ENCODE results near the gene FAM234A.

DNA sequence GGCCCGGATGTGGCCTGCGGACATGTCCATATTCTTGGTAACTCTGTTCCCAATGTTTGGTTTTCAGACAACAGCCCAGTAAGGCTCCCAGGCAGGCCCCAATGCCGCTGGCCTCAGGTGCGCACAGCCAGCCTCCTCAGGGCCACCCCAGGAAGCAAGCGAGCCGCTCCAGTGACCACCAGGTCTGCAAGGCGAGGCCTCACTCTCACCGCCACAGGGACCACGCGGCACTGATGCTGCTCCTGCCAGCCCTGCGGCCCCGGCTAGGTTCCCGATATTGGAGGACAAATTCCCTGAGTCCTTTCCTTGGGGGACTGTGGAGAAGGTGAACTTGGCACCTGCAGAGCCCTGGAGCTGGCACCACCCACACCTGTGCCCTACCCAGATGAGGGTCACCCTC, 67.3 kb downstream of the FAM234A start:
- TF ChIP-seq, protein P1, sequence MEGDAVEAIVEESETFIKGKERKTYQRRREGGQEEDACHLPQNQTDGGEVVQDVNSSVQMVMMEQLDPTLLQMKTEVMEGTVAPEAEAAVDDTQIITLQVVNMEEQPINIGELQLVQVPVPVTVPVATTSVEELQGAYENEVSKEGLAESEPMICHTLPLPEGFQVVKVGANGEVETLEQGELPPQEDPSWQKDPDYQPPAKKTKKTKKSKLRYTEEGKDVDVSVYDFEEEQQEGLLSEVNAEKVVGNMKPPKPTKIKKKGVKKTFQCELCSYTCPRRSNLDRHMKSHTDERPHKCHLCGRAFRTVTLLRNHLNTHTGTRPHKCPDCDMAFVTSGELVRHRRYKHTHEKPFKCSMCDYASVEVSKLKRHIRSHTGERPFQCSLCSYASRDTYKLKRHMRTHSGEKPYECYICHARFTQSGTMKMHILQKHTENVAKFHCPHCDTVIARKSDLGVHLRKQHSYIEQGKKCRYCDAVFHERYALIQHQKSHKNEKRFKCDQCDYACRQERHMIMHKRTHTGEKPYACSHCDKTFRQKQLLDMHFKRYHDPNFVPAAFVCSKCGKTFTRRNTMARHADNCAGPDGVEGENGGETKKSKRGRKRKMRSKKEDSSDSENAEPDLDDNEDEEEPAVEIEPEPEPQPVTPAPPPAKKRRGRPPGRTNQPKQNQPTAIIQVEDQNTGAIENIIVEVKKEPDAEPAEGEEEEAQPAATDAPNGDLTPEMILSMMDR (IDR thresholded peaks at IDR 0.05), result no peak
- TF ChIP-seq POLR2A (IDR thresholded peaks at IDR 0.05), result no peak

All from right lobe of liver (tissue), 4 donors.